DMS79 (cell line): ENCODE measurements around the gene GNAS.

ENCODE experiments used
- DNase-seq: peaks from one replicate; lab custom pipeline; 2025; lab: John Stamatoyannopoulos, UW

Gene GNAS

GRCh38 chr20:58898629-58899408 is 46.3 kb downstream of the GNAS start:
- DNase-seq = no peak

DNA sequence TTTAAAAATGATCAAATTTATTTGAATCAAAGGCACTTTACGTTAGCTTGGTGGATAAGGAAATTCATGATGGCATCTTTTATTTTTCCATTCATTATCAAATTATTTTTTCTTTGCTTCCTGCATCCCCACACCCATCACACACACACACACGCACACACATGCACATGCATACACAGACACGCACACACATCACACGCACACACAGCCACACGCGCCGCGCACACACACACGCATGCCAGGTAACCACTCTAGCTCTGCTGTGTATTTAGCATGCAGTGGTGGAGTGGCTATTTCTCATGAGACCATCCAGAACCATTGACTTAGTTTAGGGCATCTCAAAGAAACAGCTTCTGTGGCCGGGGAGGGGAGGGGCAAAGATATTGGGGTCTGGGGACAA is 47.0 kb downstream of the GNAS start:
- DNase-seq = no peak

DNA sequence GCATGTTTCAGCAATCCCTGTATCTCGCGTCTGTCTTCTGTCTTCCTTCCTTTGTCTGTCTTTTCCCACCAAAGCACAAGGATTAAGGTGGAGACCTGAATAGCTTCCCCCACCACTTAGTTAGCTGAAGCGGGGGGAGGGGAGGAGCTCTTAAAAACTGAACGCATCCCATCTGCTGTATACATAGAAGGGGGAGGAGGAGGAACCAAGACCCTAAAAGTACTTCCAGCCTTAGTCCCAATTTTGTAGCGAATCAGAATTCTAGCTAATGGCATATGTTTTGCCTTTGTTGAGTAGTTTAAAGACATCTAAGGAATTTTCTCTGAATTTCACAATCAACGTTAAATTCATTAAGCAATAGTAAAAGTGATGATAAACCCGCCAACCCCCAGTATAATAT is 47.9 kb downstream of the GNAS start:
- DNase-seq = no peak

DNA sequence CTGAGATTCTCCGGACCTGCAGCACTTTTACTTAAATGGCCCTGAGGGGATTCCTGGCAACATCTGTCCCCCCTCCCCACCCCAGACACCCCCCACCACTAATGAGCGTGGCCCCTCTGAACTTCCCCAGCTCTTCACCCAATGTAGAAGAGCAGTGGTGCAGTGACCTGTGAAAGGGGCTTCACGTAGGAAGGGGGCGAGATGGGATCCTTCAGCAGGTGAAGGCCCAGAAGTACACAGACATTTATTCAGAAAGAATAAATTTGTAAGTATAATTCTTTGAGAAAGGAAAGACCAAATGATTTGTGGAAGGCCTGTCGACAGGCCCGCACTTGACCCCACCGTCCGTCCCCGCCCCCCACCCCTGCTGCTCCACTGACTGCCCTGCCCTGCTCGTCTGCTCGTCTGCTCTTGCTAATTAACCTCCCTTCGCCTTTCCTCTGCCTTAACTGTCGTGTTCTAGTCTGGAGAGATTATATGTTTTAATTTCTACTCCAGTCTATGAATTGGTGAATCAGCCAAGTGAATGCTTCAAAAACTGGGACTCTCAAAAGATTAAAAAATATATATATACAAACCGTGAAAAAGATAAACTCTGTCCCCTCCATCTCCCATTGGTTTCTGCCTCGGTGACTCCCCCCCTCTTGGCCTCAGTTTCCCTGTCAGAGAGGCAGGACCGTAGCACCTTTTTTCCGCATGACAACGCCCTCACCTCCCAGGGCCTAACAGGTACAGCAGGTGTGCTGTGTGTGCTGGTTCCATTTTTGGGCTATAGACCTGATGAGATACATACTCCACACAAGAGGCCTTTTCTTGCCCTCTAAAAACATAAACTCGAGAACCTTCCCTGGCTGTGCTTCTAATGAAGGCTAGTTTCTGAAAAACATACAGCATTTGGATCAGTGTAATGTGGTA is 49.2 kb downstream of the GNAS start:
- no peak for DNase-seq

GRCh38 chr20:58903614-58904013 is 51.1 kb downstream of the GNAS start:
- no peak for DNase-seq

DNA sequence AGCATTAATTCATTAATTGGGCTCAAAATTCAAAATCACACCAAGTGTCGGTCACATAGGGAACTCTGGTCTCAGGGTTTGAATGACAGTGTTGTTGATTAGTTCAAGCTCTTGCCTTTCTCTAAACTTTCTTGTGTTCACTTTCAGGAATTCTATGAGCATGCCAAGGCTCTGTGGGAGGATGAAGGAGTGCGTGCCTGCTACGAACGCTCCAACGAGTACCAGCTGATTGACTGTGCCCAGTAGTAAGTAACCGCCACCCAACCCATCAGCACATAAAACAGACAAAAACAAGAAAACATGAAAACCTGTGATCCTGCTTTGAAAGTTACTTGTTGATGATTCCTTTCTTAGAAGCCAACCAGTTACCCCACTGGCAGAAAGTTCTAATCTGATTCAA is 52.7 kb downstream of the GNAS start:
- no peak for DNase-seq

DNA sequence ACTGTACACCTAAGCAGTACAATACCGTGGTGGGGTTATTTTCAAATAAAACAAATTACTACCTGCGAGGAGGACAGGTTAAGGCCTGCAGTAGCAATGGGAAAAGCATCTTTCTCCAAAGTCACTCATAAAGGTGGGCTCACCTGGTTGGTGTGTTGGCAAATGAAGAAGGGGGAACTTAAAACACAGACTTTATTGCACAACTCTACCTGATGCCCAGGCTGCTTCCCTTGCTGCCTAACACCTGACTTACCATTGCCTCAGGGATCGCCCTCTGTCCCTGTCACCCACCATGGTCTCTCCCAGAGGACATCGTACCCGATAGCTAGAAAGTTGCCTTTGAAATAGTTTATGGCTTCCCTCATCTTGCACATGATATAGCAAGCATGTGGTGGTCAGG is 53.6 kb downstream of the GNAS start:
- no peak for DNase-seq

- DNase-seq = no peak
Measured at GRCh38 chr20:58906894-58907293, 54.4 kb downstream of the GNAS start.

- DNase-seq = peak; percentile 58
Measured at GRCh38 chr20:58907320-58908137, 55.0 kb downstream of the GNAS start.

DNA sequence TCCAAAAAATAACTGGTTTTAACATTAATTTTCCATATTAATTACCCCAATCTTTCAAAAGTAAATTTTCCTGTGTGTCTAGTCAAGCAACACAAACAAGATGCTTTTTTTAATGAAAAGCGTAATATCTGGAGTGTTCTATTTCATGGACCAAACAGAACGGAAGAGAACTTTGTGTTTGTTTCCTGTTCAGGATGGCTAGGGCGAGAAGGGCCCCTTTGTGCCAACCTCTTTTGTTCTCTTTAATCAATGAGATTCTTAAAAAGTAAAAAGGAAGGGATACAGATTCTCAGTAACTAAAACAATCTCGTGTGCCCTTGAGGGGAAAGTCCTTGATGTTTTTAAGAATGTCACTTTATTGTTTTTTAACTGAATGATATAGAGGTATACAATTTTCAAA is 55.7 kb downstream of the GNAS start:
- no peak for DNase-seq

DNA sequence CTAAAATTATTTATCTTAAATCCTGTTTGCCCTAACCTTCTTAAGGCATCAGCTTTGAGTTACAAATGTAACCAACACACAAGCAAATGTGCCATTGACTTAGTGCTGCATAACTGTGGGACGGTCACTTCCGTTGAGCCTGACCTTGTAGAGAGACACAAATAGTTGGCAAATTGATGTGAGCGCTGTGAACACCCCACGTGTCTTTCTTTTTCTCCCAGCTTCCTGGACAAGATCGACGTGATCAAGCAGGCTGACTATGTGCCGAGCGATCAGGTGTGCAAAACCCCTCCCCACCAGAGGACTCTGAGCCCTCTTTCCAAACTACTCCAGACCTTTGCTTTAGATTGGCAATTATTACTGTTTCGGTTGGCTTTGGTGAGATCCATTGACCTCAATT is 56.4 kb downstream of the GNAS start:
- DNase-seq = no peak

DNA sequence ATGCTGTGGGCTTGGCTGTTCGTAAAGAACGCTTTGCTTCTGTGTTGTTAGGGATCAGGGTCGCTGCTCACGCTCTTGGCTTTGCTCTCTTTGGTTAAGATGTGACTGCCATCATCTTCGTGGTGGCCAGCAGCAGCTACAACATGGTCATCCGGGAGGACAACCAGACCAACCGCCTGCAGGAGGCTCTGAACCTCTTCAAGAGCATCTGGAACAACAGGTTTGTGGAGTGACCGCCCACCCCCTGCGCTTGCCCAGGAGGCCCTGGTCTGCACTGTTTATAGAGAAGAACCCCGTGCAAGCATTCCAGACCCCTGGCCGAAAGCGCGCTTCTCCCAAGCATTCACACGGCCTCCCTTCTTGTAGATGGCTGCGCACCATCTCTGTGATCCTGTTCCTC is 57.1 kb downstream of the GNAS start:
- DNase-seq = no peak

GRCh38 chr20:58910473-58910872 is 58.0 kb downstream of the GNAS start:
- no peak for DNase-seq

DNA sequence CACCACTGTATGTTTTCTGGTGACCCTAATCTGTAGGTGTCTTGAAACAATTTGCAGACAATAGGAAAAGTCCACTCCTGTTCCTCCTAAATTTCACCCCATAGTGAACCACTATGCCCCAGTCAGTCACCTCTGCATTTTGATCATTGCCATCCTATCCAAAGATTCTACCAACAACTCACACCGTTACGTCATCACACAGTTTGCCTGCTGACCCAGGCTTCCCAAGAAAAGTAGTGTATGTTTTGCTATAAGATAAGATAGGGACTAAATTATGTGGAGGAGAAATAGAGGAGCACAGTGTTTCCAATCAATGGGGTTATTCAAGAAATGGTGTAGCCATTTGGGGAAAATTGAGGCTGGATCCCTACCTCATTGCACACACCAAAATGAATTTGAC is 58.8 kb downstream of the GNAS start:
- no peak for DNase-seq

- no peak for DNase-seq
Measured at GRCh38 chr20:58911970-58912369, 59.5 kb downstream of the GNAS start.

- no peak for DNase-seq
Measured at GRCh38 chr20:58913079-58913478, 60.6 kb downstream of the GNAS start.

DNA sequence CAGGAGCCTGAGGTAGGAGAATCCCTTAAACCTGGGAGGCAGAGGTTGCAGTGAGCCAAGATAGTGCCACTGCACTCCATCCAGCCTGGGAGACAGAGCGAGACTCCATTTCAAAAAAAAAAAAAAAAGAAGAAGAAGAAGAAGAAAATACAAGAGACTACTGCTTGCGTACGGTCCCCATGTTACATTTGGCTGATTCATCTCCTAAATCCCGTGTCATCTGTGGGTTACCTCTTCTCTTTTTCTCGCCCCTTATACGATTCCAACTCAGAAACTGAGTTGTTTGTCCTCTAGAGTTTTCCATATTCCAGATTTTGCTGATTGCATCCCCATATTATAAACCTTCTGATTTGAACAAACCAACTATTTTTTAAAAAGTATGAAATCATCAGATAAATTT is 66.1 kb downstream of the GNAS start:
- no peak for DNase-seq

DNA sequence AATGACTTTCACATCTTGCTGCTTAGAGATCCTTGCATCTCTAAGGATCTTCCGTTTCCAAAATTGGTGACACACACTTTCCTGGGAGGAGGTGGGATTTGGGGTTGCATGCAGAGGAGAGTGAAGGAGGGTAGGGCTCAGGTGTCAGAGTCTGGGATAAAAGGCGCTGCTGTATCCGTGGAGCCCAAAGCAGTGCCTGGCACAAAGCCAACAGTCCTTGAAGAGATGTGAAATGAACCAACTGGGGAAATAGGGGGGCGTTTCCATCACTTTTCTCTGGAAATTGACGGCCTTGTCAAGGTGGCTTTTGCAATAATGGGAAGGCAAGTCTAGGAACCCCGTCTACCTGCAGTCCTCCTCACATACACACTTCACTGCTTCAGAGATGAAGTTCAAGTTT is 69.0 kb downstream of the GNAS start:
- DNase-seq = no peak

GRCh38 chr20:58922036-58922435 is 69.5 kb downstream of the GNAS start:
- DNase-seq = no peak

DNA sequence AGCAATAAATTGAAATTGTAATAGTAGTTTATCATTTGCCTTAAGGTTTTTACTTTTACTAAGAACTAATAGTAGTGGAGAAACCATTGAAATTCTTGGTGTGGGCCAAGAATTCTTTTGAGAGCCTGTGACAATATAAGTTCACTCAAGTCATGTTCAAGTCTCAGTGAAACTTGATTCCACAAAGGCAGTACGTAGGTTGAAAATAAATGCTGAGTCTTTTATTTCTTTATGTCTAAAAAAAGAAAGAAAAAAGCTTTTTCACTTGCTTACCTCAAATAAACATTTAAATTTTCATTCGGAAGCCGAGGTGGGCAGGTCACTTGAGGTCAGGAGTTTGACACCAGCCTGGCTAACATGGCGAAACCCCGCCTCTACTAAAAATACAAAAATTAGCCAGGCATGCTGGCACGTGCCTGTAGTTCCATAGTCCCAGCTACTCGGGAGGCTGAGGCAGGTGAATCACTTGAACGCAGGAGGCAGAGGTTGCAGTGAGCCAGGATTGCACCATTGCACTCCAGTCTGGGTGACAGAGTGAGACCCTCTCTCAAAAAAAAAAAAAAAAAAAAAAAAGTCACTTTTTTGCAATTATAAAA is 70.7 kb downstream of the GNAS start:
- no peak for DNase-seq

- DNase-seq = no peak
Measured at GRCh38 chr20:58926802-58927489, 74.4 kb downstream of the GNAS start.
